ENCODE data around the gene SLC10A1.
"Not testable (repeated sequence)": the region's sequence is repeated elsewhere in the genome, so short reads cannot be mapped to it uniquely, and the experiment has no call there.

DNA sequence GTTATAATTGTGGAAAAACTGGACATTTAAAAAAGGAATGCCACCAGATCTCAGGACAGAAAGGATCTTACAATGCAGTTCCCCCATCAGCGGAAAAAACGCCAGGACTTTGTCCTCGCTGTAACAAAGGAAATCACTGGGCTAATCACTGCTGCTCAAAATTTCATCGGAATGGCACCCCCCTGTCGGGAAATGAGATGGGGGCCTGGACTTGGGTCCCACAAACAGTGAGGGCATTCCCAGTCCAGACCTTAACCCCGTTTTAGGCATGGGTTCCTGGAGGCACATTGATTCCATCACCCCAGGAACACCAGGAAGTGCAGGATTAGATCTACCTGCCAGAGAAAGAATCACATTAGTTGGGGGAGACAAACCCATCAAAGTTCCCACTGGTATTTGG lies 16.3 kb upstream of the SLC10A1 start:
- TF ChIP-seq POLR2A (IDR thresholded peaks at IDR 0.05; ENCODE audit: low read depth, low read length); TAF1 (IDR thresholded peaks at IDR 0.05; ENCODE audit: borderline replicate concordance, low read depth, low read length): not testable (repeated sequence)
